GM23338 (cell line): ENCODE results near the gene GDE1. TPM values are rescaled to one million over a fixed set of nuclear protein-coding genes. Genes with fewer than 3 reads are reported as not detected.

Experiments
- ATAC-seq: fragments of 200-7000 bp; cut with Tn5 transposase; 3 replicates; pipeline ENCODE4 v1.9.1; 2020
- DNase-seq: peaks from one replicate; pipeline ENCODE4 v3.0.0-alpha.2; 2015; ENCODE audit warnings: low spot score
- H2AFZ ChIP-seq: fragments of 200-600 bp; sonication (generic); 2 replicates; pipeline ENCODE4 v1.8.0; 2016; ENCODE audit warnings: antibody characterized with exemption, mild to moderate bottlenecking, moderate library complexity
- H3F3A ChIP-seq: fragments of 200-600 bp; sonication (generic); replicated peaks from 2 replicates; pipeline ENCODE4 v1.8.0; 2017; ENCODE audit warnings: antibody characterized with exemption, mixed run types, low read depth
- H3K27ac ChIP-seq: fragments of 200-600 bp; sonication (generic); 2 replicates; pipeline ENCODE4 v1.6.1; 2016; ENCODE audit warnings: low read depth
- H3K27me3 ChIP-seq: fragments of 200-600 bp; sonication (generic); 2 replicates; pipeline ENCODE4 v1.8.0; 2016; ENCODE audit warnings: mild to moderate bottlenecking, mixed run types, moderate library complexity; ENCODE audit not compliant: insufficient read depth
- H3K36me3 ChIP-seq: fragments of 200-600 bp; sonication (generic); 2 replicates; pipeline ENCODE4 v1.8.0; 2016; ENCODE audit warnings: mild to moderate bottlenecking; ENCODE audit not compliant: insufficient read depth
- H3K4me1 ChIP-seq: fragments of 200-600 bp; sonication (generic); 2 replicates; pipeline ENCODE4 v1.8.0; 2016; ENCODE audit warnings: mild to moderate bottlenecking, moderate library complexity; ENCODE audit not compliant: insufficient read depth
- H3K4me2 ChIP-seq: fragments of 200-600 bp; sonication (generic); 2 replicates; pipeline ENCODE4 v1.7.1; 2017; ENCODE audit warnings: mixed run types
- H3K4me3 ChIP-seq: fragments of 200-600 bp; sonication (generic); 2 replicates; pipeline ENCODE4 v1.6.1; 2016; ENCODE audit warnings: mixed run types
- H3K79me2 ChIP-seq: fragments of 200-600 bp; sonication (generic); replicated peaks from 2 replicates; pipeline ENCODE4 v1.8.0; 2017; ENCODE audit warnings: mild to moderate bottlenecking; ENCODE audit not compliant: insufficient read depth
- H3K9me2 ChIP-seq: fragments of 200-600 bp; sonication (generic); 2 replicates; pipeline ENCODE4 v1.8.0; 2017; ENCODE audit not compliant: insufficient read depth
- H4K20me1 ChIP-seq: fragments of 200-600 bp; sonication (generic); replicated peaks from 2 replicates; pipeline ENCODE4 v1.8.0; 2017; ENCODE audit warnings: mild to moderate bottlenecking; ENCODE audit not compliant: insufficient read depth
- H3K27ac Mint-ChIP-seq: 2 replicates; pipeline ENCODE4 v1.8.0; 2020; ENCODE audit warnings: inconsistent platforms, mild to moderate bottlenecking, moderate library complexity, mixed read lengths
- H3K27me3 Mint-ChIP-seq: 3 replicates; pipeline ENCODE4 v1.8.0; 2022; ENCODE audit warnings: low read depth, mild to moderate bottlenecking, moderate library complexity, mixed read lengths, inconsistent platforms; ENCODE audit not compliant: insufficient read depth, poor library complexity
- H3K36me3 Mint-ChIP-seq: 3 replicates; pipeline ENCODE4 v1.8.0; 2021; ENCODE audit warnings: low read depth, mild to moderate bottlenecking, inconsistent platforms, moderate library complexity, mixed read lengths
- H3K4me1 Mint-ChIP-seq: 3 replicates; pipeline ENCODE4 v1.8.0; 2020; ENCODE audit warnings: mild to moderate bottlenecking, inconsistent platforms, mixed read lengths
- H3K4me3 Mint-ChIP-seq: 3 replicates; pipeline ENCODE4 v1.8.0; 2021; ENCODE audit warnings: moderate library complexity, mild to moderate bottlenecking, inconsistent platforms, mixed read lengths
- H3K9me3 Mint-ChIP-seq: 3 replicates; pipeline ENCODE4 v1.8.0; 2020; ENCODE audit warnings: moderate library complexity, mild to moderate bottlenecking, inconsistent platforms, mixed read lengths
- EZH2phosphoT487 ChIP-seq: fragments of 200-600 bp; sonication (generic); IDR thresholded peaks from one replicate; pipeline ENCODE4 v1.8.1; 2018; ENCODE audit warnings: antibody characterized with exemption; ENCODE audit not compliant: unreplicated experiment
- NANOG ChIP-seq: IDR thresholded peaks from 2 replicates; pipeline ENCODE4 v1.6.1; 2016; ENCODE audit warnings: antibody characterized with exemption, borderline replicate concordance
- ZNF114 ChIP-seq: fragments of 250-450 bp; sonication (Bioruptor Pico); IDR thresholded peaks from 2 replicates; pipeline ENCODE4 v1.5.0; 2020; ENCODE audit warnings: mild to moderate bottlenecking, moderate library complexity
- polyA plus RNA-seq: library from polyadenylated mRNA; unstranded; fragments of >200 nt; fragmentation: Nextera tagmentation; extraction: Ambion mirVana; gene quantifications from 2 replicates; pipeline ENCODE4 v1.2.1, GENCODE V29; 2016
- total RNA-seq: library from RNA; depleted of rRNA; stranded (reverse); fragments of >200 nt; shearing (Covaris generic); gene quantifications from 2 replicates; pipeline ENCODE4 v1.2.3, GENCODE V29; 2014
- TF ChIP-seq, protein P1 (sequence below): IDR thresholded peaks from one replicate; pipeline ENCODE4 v1.6.1; 2018; ENCODE audit warnings: antibody characterized with exemption; ENCODE audit not compliant: unreplicated experiment
- TF ChIP-seq, protein P2 (sequence below): IDR thresholded peaks from 2 replicates; pipeline ENCODE4 v1.6.1; 2016; ENCODE audit warnings: antibody characterized with exemption
- TF ChIP-seq, protein P3 (sequence below): fragments of 250-450 bp; sonication (Bioruptor Pico); IDR thresholded peaks from 2 replicates; pipeline ENCODE4 v1.5.0; 2020; ENCODE audit warnings: mild to moderate bottlenecking, moderate library complexity

GDE1 gene
- total and polyA plus RNA-seq, 2 experiments from 2014 or later: 30.0 to 69.3 TPM

DNA sequence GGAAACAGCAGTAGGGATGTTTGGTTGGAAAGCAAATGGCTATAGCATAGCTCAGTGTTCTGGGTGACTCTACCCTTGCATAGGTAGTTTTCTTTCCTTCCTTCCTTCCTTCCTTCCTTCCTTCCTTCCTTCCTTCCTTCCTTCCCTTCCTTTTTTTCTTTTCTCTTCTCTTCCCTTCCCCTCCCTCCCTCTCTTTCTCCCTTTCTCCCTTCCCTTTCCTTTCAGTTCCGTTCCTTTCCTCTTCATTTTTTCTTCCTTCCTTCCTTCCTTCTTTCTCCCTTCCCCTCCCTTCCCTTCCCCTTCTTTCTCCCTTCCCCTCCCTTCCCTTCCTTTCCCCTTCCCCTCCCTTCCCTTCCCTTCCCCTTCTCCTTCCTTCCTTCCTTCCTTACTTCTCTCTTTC lies 31.3 kb downstream of the GDE1 start (continued):
- TF ChIP-seq, protein P1, sequence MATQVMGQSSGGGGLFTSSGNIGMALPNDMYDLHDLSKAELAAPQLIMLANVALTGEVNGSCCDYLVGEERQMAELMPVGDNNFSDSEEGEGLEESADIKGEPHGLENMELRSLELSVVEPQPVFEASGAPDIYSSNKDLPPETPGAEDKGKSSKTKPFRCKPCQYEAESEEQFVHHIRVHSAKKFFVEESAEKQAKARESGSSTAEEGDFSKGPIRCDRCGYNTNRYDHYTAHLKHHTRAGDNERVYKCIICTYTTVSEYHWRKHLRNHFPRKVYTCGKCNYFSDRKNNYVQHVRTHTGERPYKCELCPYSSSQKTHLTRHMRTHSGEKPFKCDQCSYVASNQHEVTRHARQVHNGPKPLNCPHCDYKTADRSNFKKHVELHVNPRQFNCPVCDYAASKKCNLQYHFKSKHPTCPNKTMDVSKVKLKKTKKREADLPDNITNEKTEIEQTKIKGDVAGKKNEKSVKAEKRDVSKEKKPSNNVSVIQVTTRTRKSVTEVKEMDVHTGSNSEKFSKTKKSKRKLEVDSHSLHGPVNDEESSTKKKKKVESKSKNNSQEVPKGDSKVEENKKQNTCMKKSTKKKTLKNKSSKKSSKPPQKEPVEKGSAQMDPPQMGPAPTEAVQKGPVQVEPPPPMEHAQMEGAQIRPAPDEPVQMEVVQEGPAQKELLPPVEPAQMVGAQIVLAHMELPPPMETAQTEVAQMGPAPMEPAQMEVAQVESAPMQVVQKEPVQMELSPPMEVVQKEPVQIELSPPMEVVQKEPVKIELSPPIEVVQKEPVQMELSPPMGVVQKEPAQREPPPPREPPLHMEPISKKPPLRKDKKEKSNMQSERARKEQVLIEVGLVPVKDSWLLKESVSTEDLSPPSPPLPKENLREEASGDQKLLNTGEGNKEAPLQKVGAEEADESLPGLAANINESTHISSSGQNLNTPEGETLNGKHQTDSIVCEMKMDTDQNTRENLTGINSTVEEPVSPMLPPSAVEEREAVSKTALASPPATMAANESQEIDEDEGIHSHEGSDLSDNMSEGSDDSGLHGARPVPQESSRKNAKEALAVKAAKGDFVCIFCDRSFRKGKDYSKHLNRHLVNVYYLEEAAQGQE: no peak
- no peak for TF ChIP-seq ZNF114 (CRISPR knock-in tag)
- no peak for TF ChIP-seq NANOG

DNA sequence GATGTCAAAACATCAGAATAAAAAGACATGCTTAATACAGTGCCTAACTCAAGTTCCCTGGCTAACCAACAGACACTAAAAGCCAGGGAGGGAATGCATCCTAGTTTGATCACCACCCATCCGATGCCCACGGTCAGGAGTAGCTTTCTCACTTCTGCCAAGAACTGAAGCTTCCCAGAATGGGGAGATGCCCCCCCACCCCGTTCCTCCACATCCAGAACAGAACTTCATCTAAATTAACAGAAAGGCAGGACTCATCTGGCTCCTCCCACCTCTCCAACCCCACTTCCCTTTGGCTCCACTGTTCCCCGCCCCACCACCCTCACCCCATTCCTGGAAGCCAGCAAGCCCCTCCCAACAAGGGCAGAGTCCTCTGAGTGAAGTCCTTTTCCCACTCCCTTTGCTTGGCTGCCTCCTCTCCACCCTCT lies 33.7 kb downstream of the GDE1 start:
- no peak for TF ChIP-seq EZH2phosphoT487
- TF ChIP-seq, protein P2, sequence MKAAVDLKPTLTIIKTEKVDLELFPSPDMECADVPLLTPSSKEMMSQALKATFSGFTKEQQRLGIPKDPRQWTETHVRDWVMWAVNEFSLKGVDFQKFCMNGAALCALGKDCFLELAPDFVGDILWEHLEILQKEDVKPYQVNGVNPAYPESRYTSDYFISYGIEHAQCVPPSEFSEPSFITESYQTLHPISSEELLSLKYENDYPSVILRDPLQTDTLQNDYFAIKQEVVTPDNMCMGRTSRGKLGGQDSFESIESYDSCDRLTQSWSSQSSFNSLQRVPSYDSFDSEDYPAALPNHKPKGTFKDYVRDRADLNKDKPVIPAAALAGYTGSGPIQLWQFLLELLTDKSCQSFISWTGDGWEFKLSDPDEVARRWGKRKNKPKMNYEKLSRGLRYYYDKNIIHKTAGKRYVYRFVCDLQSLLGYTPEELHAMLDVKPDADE: 0 out of 2 replicates have a peak, but pooled peaks have one; percentile 20
- peak overlapping the region; percentile 72 for H3K27ac Mint-ChIP-seq
- H3K36me3 Mint-ChIP-seq: peaks cover 7% of the 10 kb centered on the region; the same call in 1 of the 3 replicates
- peaks cover 20% of the 10 kb centered on the region for H3K4me1 Mint-ChIP-seq
- H3K27me3 ChIP-seq: no peaks in the 10 kb centered on the region
- peak overlapping the region; percentile 75 for H3K4me2 ChIP-seq
- peaks cover 5% of the 10 kb centered on the region for H3K27me3 Mint-ChIP-seq
- H3K4me3 ChIP-seq: peak overlapping the region; percentile 20; the same call in 1 of the 2 replicates
- no peaks in the 10 kb centered on the region for H3K9me2 ChIP-seq
- H3K4me1 ChIP-seq: peaks cover 14% of the 10 kb centered on the region
- no peaks in the 10 kb centered on the region for H3K36me3 ChIP-seq
- H3K4me3 Mint-ChIP-seq: peak overlapping the region; percentile 23; the same call in 2 of the 3 replicates
- H3K79me2 ChIP-seq: no peaks in the 10 kb centered on the region
- H2AFZ ChIP-seq: peak overlapping the region; percentile 98
- H3K9me3 Mint-ChIP-seq: no peaks in the 10 kb centered on the region
- peak overlapping the region; percentile 88 for H3K27ac ChIP-seq
- peaks cover 7% of the 10 kb centered on the region; the same call in 1 of the 2 replicates for H3F3A ChIP-seq
- peak; percentile 71 for DNase-seq
- peak; percentile 83 for ATAC-seq
- H4K20me1 ChIP-seq: no peaks in the 10 kb centered on the region

DNA sequence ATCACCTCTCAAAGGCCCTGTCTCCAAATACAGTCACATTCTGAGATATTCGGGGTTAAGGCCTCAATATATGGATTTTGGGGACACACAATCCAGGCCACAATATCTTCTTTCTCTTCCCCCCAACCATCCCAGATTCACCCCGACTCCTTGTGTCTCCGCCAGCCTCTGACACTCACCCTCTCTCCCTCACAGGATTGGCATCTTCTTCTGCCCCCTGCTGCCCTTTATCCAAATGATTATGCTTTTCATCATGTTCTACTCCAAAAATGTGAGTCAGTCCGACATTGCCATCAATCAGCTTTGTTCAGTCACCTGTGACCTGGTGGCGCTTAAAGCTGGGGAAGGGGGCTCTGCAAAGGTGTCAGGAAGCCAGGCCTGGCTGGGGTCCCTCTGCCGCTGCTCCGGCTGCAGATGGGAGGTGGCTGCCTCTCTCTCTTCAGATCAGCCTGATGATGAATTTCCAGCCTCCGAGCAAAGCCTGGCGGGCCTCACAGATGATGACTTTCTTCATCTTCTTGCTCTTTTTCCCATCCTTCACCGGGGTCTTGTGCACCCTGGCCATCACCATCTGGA lies 35.1 kb downstream of the GDE1 start:
- Histone ChIP-seq H3K4me3 (no peak overlapping the region), H2AFZ (no peak overlapping the region), H3K27ac (no peak overlapping the region), H4K20me1 (no peaks in the 10 kb centered on the region), H3K27me3 (no peaks in the 10 kb centered on the region), H3K79me2 (no peaks in the 10 kb centered on the region), H3K36me3 (no peaks in the 10 kb centered on the region), H3K9me2 (no peaks in the 10 kb centered on the region), H3F3A (peaks cover 7% of the 10 kb centered on the region; the same call in 1 of the 2 replicates), H3K4me1 (peaks cover 14% of the 10 kb centered on the region), H3K4me2 (no peak overlapping the region)
- Mint-ChIP-seq H3K9me3 (no peaks in the 10 kb centered on the region), H3K36me3 (peaks cover 7% of the 10 kb centered on the region; the same call in 1 of the 3 replicates), H3K4me3 (no peak overlapping the region), H3K27ac (no peak overlapping the region), H3K27me3 (peaks cover 5% of the 10 kb centered on the region), H3K4me1 (peaks cover 20% of the 10 kb centered on the region)
- DNase-seq: no peak
- no peak for ATAC-seq
- TF ChIP-seq, protein P3, sequence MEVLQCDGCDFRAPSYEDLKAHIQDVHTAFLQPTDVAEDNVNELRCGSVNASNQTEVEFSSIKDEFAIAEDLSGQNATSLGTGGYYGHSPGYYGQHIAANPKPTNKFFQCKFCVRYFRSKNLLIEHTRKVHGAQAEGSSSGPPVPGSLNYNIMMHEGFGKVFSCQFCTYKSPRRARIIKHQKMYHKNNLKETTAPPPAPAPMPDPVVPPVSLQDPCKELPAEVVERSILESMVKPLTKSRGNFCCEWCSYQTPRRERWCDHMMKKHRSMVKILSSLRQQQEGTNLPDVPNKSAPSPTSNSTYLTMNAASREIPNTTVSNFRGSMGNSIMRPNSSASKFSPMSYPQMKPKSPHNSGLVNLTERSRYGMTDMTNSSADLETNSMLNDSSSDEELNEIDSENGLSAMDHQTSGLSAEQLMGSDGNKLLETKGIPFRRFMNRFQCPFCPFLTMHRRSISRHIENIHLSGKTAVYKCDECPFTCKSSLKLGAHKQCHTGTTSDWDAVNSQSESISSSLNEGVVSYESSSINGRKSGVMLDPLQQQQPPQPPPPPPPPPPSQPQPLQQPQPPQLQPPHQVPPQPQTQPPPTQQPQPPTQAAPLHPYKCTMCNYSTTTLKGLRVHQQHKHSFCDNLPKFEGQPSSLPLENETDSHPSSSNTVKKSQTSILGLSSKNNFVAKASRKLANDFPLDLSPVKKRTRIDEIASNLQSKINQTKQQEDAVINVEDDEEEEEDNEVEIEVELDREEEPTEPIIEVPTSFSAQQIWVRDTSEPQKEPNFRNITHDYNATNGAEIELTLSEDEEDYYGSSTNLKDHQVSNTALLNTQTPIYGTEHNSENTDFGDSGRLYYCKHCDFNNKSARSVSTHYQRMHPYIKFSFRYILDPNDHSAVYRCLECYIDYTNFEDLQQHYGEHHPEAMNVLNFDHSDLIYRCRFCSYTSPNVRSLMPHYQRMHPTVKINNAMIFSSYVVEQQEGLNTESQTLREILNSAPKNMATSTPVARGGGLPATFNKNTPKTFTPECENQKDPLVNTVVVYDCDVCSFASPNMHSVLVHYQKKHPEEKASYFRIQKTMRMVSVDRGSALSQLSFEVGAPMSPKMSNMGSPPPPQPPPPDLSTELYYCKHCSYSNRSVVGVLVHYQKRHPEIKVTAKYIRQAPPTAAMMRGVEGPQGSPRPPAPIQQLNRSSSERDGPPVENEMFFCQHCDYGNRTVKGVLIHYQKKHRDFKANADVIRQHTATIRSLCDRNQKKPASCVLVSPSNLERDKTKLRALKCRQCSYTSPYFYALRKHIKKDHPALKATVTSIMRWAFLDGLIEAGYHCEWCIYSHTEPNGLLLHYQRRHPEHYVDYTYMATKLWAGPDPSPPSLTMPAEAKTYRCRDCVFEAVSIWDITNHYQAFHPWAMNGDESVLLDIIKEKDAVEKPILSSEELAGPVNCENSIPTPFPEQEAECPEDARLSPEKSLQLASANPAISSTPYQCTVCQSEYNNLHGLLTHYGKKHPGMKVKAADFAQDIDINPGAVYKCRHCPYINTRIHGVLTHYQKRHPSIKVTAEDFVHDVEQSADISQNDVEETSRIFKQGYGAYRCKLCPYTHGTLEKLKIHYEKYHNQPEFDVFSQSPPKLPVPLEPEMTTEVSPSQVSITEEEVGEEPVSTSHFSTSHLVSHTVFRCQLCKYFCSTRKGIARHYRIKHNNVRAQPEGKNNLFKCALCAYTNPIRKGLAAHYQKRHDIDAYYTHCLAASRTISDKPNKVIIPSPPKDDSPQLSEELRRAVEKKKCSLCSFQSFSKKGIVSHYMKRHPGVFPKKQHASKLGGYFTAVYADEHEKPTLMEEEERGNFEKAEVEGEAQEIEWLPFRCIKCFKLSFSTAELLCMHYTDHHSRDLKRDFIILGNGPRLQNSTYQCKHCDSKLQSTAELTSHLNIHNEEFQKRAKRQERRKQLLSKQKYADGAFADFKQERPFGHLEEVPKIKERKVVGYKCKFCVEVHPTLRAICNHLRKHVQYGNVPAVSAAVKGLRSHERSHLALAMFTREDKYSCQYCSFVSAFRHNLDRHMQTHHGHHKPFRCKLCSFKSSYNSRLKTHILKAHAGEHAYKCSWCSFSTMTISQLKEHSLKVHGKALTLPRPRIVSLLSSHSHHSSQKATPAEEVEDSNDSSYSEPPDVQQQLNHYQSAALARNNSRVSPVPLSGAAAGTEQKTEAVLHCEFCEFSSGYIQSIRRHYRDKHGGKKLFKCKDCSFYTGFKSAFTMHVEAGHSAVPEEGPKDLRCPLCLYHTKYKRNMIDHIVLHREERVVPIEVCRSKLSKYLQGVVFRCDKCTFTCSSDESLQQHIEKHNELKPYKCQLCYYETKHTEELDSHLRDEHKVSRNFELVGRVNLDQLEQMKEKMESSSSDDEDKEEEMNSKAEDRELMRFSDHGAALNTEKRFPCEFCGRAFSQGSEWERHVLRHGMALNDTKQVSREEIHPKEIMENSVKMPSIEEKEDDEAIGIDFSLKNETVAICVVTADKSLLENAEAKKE (CRISPR knock-in tag): no peak
